HepG2 (cell line): ENCODE measurements around the gene C5orf34. TPM values are rescaled to one million over a fixed set of nuclear protein-coding genes. Genes with fewer than 3 reads are reported as not detected.
"Not testable (repeated sequence)": the region's sequence is repeated elsewhere in the genome, so short reads cannot be mapped to it uniquely, and the experiment has no call there.

Source experiments
- ATAC-seq: fragments of 200-7000 bp; cut with Tn5 transposase; 3 replicates; pipeline ENCODE4 v1.9.1; 2020; ENCODE audit warnings: mild to moderate bottlenecking, moderate library complexity
- BruUV-seq: library from RNA; stranded (reverse); fragments of 400-500 nt; replicated peaks from 2 replicates; lab custom pipeline; 2021; lab: Mats Ljungman, UMichigan
- CTCF ChIA-PET: fragments of 300-600 bp; formaldehyde crosslinking; extraction: SDS; loops from one replicate; lab custom pipeline; 2021; ENCODE audit warnings: low total read pairs, inconsistent platforms, low intra/inter-chr PET ratio; lab: Yijun Ruan, JAX
- POLR2A ChIA-PET: fragments of 350-600 bp; sonication (Branson Sonifier 250); formaldehyde crosslinking; loops from one replicate; lab custom pipeline; 2020; ENCODE audit warnings: antibody characterized with exemption, inconsistent platforms; lab: Yijun Ruan, JAX
- DNase-seq: peaks from one replicate; pipeline ENCODE4 v3.0.0-alpha.2; 2015; ENCODE audit warnings: low spot score
- FAIRE-seq: peaks from 3 replicates; lab custom pipeline; 2011; peaks lifted over from hg19 to GRCh38; lab: Jason Lieb, UNC
- H2AFZ ChIP-seq: one replicate; pipeline ENCODE4 v1.6.1; 2011; ENCODE audit warnings: low read length, inconsistent platforms
- H3K27ac ChIP-seq: fragments of 300-600 bp; 3 replicates; pipeline ENCODE4 v1.8.0; 2011; ENCODE audit warnings: mixed run types, mild to moderate bottlenecking, mixed read lengths, low read length, inconsistent platforms; ENCODE audit not compliant: insufficient read depth; ENCODE audit errors: extremely low read length
- H3K27me3 ChIP-seq, 2 experiments: fragments of 200-600 bp in 1 of 2; 2 replicates in 1 of 2; 3 replicates in 1 of 2; pipeline versions ENCODE4 v1.6.0 to v1.8.0; 2011; ENCODE audit warnings: low read length in 2 of 2, mild to moderate bottlenecking in 2 of 2, moderate library complexity in 2 of 2, inconsistent platforms in 1 of 2; ENCODE audit not compliant: insufficient read depth in 2 of 2, control insufficient read depth in 1 of 2
- H3K36me3 ChIP-seq, 2 experiments: fragments of 200-600 bp in 1 of 2; replicated peaks in 1 of 2; 2 replicates in 1 of 2; 3 replicates in 1 of 2; pipeline versions ENCODE4 v1.5.1 to v1.8.0; 2011; ENCODE audit warnings: low read length in 2 of 2, inconsistent platforms in 1 of 2; ENCODE audit not compliant: insufficient read depth in 2 of 2, control insufficient read depth in 1 of 2
- H3K4me1 ChIP-seq: 2 replicates; pipeline ENCODE4 v1.5.1; 2012; ENCODE audit warnings: low read length, inconsistent platforms; ENCODE audit not compliant: insufficient read depth
- H3K4me2 ChIP-seq: 2 replicates; pipeline ENCODE4 v1.6.0; 2011; ENCODE audit warnings: low read depth, low read length, inconsistent platforms
- H3K4me3 ChIP-seq, 3 experiments: fragments of 200-600 bp in 1 of 3; sonication (generic), shearing (Covaris generic) in 1 of 3; replicated peaks in 1 of 3; 2 replicates each; pipeline ENCODE4 v1.5.1; 2011 to 2016; ENCODE audit warnings: low read length in 3 of 3, inconsistent platforms in 2 of 3, low read depth in 2 of 3, mild to moderate bottlenecking in 2 of 3, control low read depth in 1 of 3, mixed read lengths in 1 of 3; ENCODE audit not compliant: insufficient read depth in 1 of 3
- H3K79me2 ChIP-seq: one replicate; pipeline ENCODE4 v1.6.1; 2011; ENCODE audit warnings: low read length, inconsistent platforms; ENCODE audit not compliant: insufficient read depth
- H3K9ac ChIP-seq: 2 replicates; pipeline ENCODE4 v1.6.0; 2011; ENCODE audit warnings: mild to moderate bottlenecking, low read depth, low read length, inconsistent platforms; ENCODE audit not compliant: insufficient read depth
- H3K9me3 ChIP-seq: 2 replicates; pipeline ENCODE4 v1.5.1; 2012; ENCODE audit warnings: mild to moderate bottlenecking, low read length
- H4K20me1 ChIP-seq: 2 replicates; pipeline ENCODE4 v1.6.0; 2011; ENCODE audit warnings: inconsistent platforms, mild to moderate bottlenecking, low read length, moderate library complexity; ENCODE audit not compliant: insufficient read depth
- CBX2 ChIP-seq, 2 experiments: fragments of 200-600 bp in 1 of 2; sonication (generic); formaldehyde crosslinking in 1 of 2; IDR thresholded peaks; 2 replicates each; pipeline versions ENCODE4 v1.7.0 to v1.8.1; 2018 to 2022; ENCODE audit warnings: low read depth in 2 of 2, low read length in 1 of 2, mild to moderate bottlenecking in 1 of 2, missing genetic modification reagents in 1 of 2
- FOSL1 ChIP-seq: sonication (generic); formaldehyde crosslinking; IDR thresholded peaks from 2 replicates; pipeline ENCODE4 v1.9.0; 2021; ENCODE audit warnings: missing genetic modification reagents, borderline replicate concordance
- ZNF124 ChIP-seq: sonication (generic); formaldehyde crosslinking; IDR thresholded peaks from 2 replicates; pipeline ENCODE4 v1.4.0; 2020; ENCODE audit warnings: missing genetic modification reagents
- WGBS: methylation state at CpG from one replicate; pipeline ENCODE4 v1.1.6; 2017; ENCODE audit warnings: low lambda C conversion rate; 5-methylcytosine and 5-hydroxymethylcytosine counted together
- in situ Hi-C: cut with HindIII; loops from 2 replicates; pipeline ENCODE4 v1.10.0; 2017; ENCODE audit warnings: low pct_unique_long_range_greater_than_20kb; ENCODE audit not compliant: extremely low pct_ligation_motif_present
- intact Hi-C: fragments of 100-400 bp; cut with micrococcal nuclease; formaldehyde crosslinking; loops from one replicate; pipeline ENCODE4 v1.10.0; 2022; ENCODE audit not compliant: unreplicated experiment
- polyA plus RNA-seq, 8 experiments: library from polyadenylated mRNA; depleted of rRNA in 3 of 8; stranded (reverse) in 7 of 8; unstranded in 1 of 8; fragments of >200 nt; fragmentation: Illumina TruSeq in 4 of 8; extraction: Trizol in 4 of 8; gene quantifications; 2 replicates each; pipeline versions ENCODE4 v1.2.1 to v1.2.3, GENCODE V29; 2011 to 2016; ENCODE audit warnings: low read depth in 4 of 8, missing spikeins in 1 of 8, mixed read lengths in 1 of 8; ENCODE audit not compliant: insufficient read depth in 1 of 8
- total RNA-seq, 5 experiments: library from RNA; depleted of rRNA; stranded (reverse); fragments of >200 nt; fragmentation: Illumina TruSeq; extraction: Trizol; gene quantifications; 2 replicates each; pipeline ENCODE4 v1.2.3, GENCODE V29; 2016; ENCODE audit warnings: low read depth in 1 of 5

Gene C5orf34
- total and polyA plus RNA-seq, 2 of the 13 experiments (the other 11 are each of a cell fraction or from before 2014, with no cell fraction given), result 3.2 to 6.4 TPM

- Histone ChIP-seq H4K20me1 (no peaks in the 10 kb centered on the region), H3K36me3 (no peaks in the 10 kb centered on the region), H3K27ac (no peak overlapping the region), H3K4me1 (no peaks in the 10 kb centered on the region), H3K79me2 (no peaks in the 10 kb centered on the region), H3K9me3 (no peaks in the 10 kb centered on the region), H3K4me3 (no peak overlapping the region), H3K9ac (no peak overlapping the region), H2AFZ (no peak overlapping the region), H3K4me2 (no peak overlapping the region), H3K27me3 (no peaks in the 10 kb centered on the region)
- intact Hi-C loops, result no loop called here
- FAIRE-seq (no peak), DNase-seq (no peak), ATAC-seq (no peak)
- TF ChIP-seq CBX2 (IDR thresholded peaks at IDR 0.05; ENCODE audit: low read depth, low read length), result no peak
- TF ChIP-seq CBX2 (CRISPR knock-in tag; IDR thresholded peaks at IDR 0.05; ENCODE audit: low read depth), result no peak
- TF ChIP-seq ZNF124 (CRISPR knock-in tag), result no peak
- no peak for TF ChIP-seq FOSL1 (CRISPR knock-in tag)
- BruUV-seq, result no TSS peak
- POLR2A ChIA-PET, result no interaction called here
- in situ Hi-C loops, result no loop called here
- CTCF ChIA-PET, result no interaction called here
Observed at GRCh38 chr5:43467100-43467499, 47.8 kb downstream of the C5orf34 start.

GRCh38 chr5:43465455-43465854 is 49.5 kb downstream of the C5orf34 start:
- H3K9ac ChIP-seq, H3K79me2 ChIP-seq, POLR2A ChIA-PET, DNase-seq, in situ Hi-C loops, H3K4me3 ChIP-seq, CTCF ChIA-PET, H4K20me1 ChIP-seq, ATAC-seq, H3K36me3 ChIP-seq, BruUV-seq, H2AFZ ChIP-seq, H3K4me2 ChIP-seq, H3K9me3 ChIP-seq, H3K27me3 ChIP-seq, FAIRE-seq, H3K4me1 ChIP-seq, intact Hi-C loops, H3K27ac ChIP-seq: not testable (repeated sequence)
- WGBS, result 95% methylated on average over 3 of the region's 3 CpGs
